Measurements from ENCODE around the gene QPCTL. TPM values are rescaled to one million over a fixed set of nuclear protein-coding genes. Genes with fewer than 3 reads are reported as not detected.
A peak's percentile ranks its signal among the peaks of the same experiment; 100 is the strongest.

Gene QPCTL
- total and polyA plus RNA-seq, 2 of the 13 experiments (the other 11 are each of a cell fraction or from before 2014, with no cell fraction given), result 16.0 to 19.1 TPM

DNA sequence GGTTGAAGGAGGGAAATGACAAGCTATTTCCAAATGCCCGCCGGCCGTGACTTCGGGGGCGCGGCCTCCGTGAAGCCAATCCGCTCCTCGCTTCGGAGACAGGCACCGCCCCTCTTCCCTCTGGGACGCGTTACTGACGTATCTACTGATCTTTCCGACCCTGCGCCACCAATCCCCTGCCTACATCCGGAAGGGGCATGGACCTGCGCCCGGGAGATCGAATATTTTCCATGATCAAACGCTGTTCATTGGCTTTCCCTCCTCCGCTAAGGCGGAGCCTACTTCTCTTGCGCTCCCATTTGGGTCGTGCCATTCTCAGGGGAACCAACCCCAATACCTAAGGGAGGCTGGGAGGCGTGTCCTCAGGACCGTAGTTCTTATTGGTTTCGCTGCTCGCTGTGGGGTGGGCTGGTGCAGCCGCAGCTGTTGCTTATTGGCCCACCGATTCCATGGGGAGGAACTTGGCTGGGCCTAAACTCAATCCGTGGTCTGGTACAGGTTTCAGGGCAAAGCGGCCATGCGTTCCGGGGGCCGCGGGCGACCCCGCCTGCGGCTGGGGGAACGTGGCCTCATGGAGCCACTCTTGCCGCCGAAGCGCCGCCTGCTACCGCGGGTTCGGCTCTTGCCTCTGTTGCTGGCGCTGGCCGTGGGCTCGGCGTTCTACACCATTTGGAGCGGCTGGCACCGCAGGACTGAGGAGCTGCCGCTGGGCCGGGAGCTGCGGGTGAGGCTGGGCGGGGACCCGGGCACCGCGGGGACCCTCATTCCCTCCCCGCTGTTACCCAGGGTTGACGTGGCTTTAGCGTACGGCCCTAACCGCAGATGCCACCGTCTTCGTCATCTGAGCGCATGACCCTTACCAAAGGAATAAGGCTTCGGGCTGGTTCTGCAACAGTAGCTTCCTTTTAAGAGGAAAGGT, at the start of gene QPCTL (continued):
- peak; percentile 77 for TF ChIP-seq SP4 (CRISPR knock-in tag; IDR thresholded peaks at IDR 0.05)
- TF ChIP-seq HHEX (CRISPR knock-in tag; IDR thresholded peaks at IDR 0.05), result no peak
- TF ChIP-seq SSRP1 (CRISPR knock-in tag; IDR thresholded peaks at IDR 0.05), result no peak
- peak; percentile 88 for TF ChIP-seq ZNF605 (CRISPR knock-in tag; IDR thresholded peaks at IDR 0.05)
- TF ChIP-seq SPEN (CRISPR knock-in tag; IDR thresholded peaks at IDR 0.05; ENCODE audit: low read depth), result peak; percentile 76; the same call in 1 of the 2 replicates
- no peak for TF ChIP-seq MLLT10 (CRISPR knock-in tag; IDR thresholded peaks at IDR 0.05)
- no peak for TF ChIP-seq ADNP (CRISPR knock-in tag; IDR thresholded peaks at IDR 0.05)
- peak; percentile 1; the same call in 1 of the 2 replicates for TF ChIP-seq TMF1 (CRISPR knock-in tag; IDR thresholded peaks at IDR 0.05; ENCODE audit: low read depth)
- peak; percentile 71; the same call in 1 of the 2 replicates for TF ChIP-seq KDM2A (CRISPR knock-in tag; IDR thresholded peaks at IDR 0.05; ENCODE audit: borderline replicate concordance, low read depth)
- TF ChIP-seq ZSCAN20 (CRISPR knock-in tag; IDR thresholded peaks at IDR 0.05; ENCODE audit: borderline replicate concordance), result no peak
- TF ChIP-seq KAT8 (CRISPR knock-in tag; IDR thresholded peaks at IDR 0.05), result 0 out of 2 replicates have a peak, but pooled peaks have one; percentile 10
- TF ChIP-seq, protein P1, sequence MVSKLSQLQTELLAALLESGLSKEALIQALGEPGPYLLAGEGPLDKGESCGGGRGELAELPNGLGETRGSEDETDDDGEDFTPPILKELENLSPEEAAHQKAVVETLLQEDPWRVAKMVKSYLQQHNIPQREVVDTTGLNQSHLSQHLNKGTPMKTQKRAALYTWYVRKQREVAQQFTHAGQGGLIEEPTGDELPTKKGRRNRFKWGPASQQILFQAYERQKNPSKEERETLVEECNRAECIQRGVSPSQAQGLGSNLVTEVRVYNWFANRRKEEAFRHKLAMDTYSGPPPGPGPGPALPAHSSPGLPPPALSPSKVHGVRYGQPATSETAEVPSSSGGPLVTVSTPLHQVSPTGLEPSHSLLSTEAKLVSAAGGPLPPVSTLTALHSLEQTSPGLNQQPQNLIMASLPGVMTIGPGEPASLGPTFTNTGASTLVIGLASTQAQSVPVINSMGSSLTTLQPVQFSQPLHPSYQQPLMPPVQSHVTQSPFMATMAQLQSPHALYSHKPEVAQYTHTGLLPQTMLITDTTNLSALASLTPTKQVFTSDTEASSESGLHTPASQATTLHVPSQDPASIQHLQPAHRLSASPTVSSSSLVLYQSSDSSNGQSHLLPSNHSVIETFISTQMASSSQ (IDR thresholded peaks at IDR 0.05; ENCODE audit: low read depth), result no peak
- TF ChIP-seq, protein P1 (CRISPR knock-in tag; IDR thresholded peaks at IDR 0.05; ENCODE audit: borderline replicate concordance), result 0 out of 2 replicates have a peak, but pooled peaks have one; percentile 42
- no peak for TF ChIP-seq HCFC1 (IDR thresholded peaks at IDR 0.05; ENCODE audit: low read depth, low read length)
- TF ChIP-seq, protein P2, sequence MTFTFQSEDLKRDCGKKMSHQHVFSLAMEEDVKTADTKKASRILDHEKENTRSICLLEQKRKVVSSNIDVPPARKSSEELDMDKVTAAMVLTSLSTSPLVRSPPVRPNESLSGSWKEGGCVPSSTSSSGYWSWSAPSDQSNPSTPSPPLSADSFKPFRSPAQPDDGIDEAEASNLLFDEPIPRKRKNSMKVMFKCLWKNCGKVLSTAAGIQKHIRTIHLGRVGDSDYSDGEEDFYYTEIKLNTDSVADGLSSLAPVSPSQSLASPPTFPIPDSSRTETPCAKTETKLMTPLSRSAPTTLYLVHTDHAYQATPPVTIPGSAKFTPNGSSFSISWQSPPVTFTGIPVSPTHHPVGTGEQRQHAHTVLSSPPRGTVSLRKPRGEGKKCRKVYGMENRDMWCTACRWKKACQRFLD (CRISPR knock-in tag; IDR thresholded peaks at IDR 0.05; ENCODE audit: borderline replicate concordance), result peak; percentile 42; the same call in 1 of the 2 replicates
- peak; percentile 91 for TF ChIP-seq POLR2AphosphoS5 (IDR thresholded peaks at IDR 0.05; ENCODE audit: low read depth, low read length)
- TF ChIP-seq TP53 (CRISPR knock-in tag; conservative IDR thresholded peaks at IDR 0.05), result no peak
- TF ChIP-seq ZSCAN9 (CRISPR knock-in tag; IDR thresholded peaks at IDR 0.05; ENCODE audit: borderline replicate concordance), result no peak
- TF ChIP-seq, protein P3, sequence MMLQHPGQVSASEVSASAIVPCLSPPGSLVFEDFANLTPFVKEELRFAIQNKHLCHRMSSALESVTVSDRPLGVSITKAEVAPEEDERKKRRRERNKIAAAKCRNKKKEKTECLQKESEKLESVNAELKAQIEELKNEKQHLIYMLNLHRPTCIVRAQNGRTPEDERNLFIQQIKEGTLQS (CRISPR knock-in tag; IDR thresholded peaks at IDR 0.05), result no peak; the same call in 1 of the 2 replicates
- peak; percentile 63; the same call in 1 of the 2 replicates for TF ChIP-seq ETV6 (CRISPR knock-in tag; conservative IDR thresholded peaks at IDR 0.05)
- TF ChIP-seq HMGA1 (CRISPR knock-in tag; conservative IDR thresholded peaks at IDR 0.05), result no peak
- TF ChIP-seq MEIS1 (CRISPR knock-in tag; IDR thresholded peaks at IDR 0.05; ENCODE audit: borderline replicate concordance), result no peak
- no peak for TF ChIP-seq ZNF780A (CRISPR knock-in tag; IDR thresholded peaks at IDR 0.05)
- no peak for TF ChIP-seq WIZ (CRISPR knock-in tag; IDR thresholded peaks at IDR 0.05)
- 0 out of 2 replicates have a peak, but pooled peaks have one; percentile 52 for TF ChIP-seq ZNF546 (CRISPR knock-in tag; conservative IDR thresholded peaks at IDR 0.05)
- TF ChIP-seq NCOR1 (IDR thresholded peaks at IDR 0.05; ENCODE audit: borderline replicate concordance, low read length), result peak; percentile 31; the same call in 1 of the 2 replicates
